Activated CD4-positive, alpha-beta T cell treated with anti-CD3 and anti-CD28 coated beads, Interleukin-2, Interleukin-6, amounts not matched to agents 100 ng/mL and 50 ng/mL, durations not matched to agents 16 hours and 8 hours (primary cell): ENCODE results near the gene MRC1.

ENCODE experiments used
- DNase-seq: peaks from one replicate; pipeline ENCODE4 v3.0.0-alpha.2; 2020

Gene MRC1

GRCh38 chr10:17848646-17849045, 39.5 kb downstream of the MRC1 start:
- no peak for DNase-seq

GRCh38 chr10:17850501-17850900, 41.4 kb downstream of the MRC1 start:
- no peak for DNase-seq

DNA sequence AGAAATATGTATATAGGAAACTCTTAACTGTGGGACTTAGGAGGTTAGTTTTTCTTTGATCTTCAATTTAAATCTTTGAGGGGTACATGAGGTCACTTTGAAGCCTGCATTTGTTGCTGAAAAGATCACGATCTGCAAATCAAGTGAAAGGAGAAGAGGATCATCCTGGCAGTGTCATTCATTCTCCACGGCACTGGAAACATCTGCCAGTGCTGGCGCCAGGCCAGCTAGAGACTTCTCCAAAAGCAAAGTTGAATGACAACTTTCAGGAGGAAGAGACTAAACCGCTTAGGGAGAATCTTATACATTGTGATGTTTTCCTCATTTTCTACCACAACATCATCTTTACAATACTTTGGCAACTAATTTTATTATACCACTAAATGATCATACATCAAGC, 42.5 kb downstream of the MRC1 start:
- DNase-seq = no peak

- DNase-seq = no peak
These were observed 45.0 kb downstream of the MRC1 start for GRCh38 chr10:17854044-17854652.

DNA sequence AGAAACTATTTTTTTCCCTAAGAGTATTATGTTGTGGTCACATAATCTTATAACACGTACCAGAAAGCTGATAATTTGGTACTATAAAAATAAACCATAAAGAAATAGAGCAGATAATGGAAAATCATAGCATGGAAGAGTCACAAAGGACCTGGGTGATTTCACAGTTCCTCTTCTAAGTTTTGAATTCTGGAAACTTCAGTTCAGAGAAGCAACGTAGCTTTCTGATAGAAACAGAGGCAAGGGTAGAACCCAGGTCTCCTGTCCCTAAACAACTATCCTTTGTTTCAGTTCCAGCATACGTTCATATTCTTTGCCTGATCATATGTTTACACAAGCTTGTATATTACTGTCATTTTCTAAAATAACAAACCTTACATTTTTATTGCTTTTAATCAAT, 47.9 kb downstream of the MRC1 start:
- no peak for DNase-seq

DNA sequence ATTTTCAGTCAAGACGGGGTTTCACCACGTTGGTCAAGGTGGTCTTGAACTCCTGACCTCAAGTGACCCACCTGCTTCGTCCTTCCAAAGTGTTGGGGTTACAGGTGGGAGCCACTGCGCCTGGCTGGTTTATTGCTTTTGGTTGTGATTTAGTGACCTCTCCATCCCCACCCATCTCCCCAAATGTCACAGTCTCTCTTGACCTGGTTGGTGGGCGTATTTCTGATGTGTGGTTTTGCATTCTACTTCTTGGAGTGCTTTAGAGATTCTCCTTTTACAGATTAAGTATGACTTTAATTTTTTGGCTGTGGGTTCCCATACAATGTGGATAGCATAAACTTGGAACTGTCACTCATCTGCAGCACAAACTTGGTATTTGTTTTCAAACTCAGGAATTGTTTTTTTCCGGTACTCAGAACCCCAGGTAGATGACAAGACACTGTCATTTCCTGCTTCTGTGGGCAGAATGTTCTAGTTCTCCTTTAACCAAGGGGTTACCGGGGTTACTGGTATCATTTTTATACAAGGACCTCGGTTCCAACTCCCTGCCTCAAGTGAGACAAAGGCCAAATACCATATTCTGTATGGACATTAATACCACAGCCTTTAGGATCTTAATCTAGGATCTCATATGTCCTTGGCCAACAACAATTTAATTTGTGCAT, 50.5 kb downstream of the MRC1 start:
- no peak for DNase-seq

DNA sequence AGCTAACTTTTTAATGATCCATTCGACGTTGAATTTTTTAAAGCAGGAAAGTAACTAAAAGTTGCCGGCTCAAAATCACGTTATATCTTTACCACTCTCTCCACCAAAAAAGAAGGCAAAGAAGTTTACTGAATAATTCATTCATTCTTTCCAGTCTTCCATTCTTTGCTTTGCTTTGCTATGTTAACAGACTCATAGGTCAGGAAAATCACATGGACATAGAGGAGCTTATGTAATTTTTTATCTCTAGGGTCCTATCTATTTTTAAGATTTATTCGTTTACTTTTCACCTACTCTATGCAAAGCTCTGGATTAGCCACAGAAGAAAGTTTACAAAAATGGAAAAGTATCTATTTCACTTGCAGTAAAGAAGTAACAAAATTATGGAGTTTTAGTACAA, 52.6 kb downstream of the MRC1 start:
- DNase-seq = no peak

- no peak for DNase-seq
These were observed 56.2 kb downstream of the MRC1 start for GRCh38 chr10:17865351-17865750.

DNA sequence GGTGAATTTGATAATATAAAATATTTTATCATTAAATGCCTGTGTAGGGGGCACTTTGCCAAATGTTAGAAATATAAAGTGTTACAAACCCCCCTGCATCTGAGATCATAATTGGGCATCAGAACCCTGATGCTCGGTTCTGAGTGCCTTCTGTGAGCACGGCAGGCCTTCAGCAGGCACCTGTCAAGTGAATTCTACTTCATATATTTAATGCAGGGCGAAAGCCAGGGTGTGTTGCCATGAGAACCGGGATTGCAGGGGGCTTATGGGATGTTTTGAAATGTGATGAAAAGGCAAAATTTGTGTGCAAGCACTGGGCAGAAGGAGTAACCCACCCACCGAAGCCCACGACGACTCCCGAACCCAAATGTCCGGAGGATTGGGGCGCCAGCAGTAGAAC, 57.2 kb downstream of the MRC1 start:
- DNase-seq = no peak

- DNase-seq = no peak
These were observed 57.9 kb downstream of the MRC1 start for GRCh38 chr10:17867056-17867455.

DNA sequence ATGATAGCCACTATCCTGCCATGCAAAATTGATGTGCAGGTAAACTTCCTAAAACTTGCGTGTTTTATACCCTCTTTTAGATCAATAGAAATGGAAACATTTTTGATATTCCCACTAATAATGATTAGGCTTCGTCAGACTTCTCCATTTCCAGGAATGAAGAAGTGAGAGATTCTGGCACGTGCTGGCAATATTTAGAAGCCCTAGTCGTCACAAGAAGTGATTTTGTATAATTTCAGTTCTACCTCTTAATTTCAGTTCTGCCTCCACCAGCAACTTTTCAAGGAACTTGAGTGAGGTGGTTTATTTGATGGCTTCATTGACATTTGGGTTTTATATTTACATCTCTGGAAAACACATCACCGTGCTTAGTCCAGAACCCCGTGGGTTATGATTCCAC, 61.9 kb downstream of the MRC1 start:
- no peak for DNase-seq

- DNase-seq = no peak
These were observed 63.3 kb downstream of the MRC1 start for GRCh38 chr10:17872191-17873091.

DNA sequence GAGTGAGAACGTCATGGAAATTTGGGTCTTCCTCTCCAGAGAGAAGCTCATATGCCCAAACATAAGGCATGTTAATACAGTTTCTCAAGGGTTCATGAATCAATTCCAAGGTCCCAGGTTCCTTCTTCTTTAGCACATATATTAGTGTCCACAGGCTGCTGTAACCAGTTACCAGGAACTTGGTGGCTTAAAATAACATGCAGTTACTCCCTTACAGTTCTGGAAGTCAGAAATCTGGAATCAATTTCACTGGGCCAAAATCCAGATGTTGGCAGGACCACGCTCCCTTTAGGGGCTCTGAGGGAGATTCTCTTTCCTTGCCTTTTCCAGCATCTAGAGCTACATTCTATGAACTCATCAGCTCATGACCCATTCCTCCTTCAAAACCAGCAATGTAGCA, 64.8 kb downstream of the MRC1 start:
- no peak for DNase-seq

- no peak for DNase-seq
These were observed 68.0 kb downstream of the MRC1 start for GRCh38 chr10:17877121-17877520.

DNA sequence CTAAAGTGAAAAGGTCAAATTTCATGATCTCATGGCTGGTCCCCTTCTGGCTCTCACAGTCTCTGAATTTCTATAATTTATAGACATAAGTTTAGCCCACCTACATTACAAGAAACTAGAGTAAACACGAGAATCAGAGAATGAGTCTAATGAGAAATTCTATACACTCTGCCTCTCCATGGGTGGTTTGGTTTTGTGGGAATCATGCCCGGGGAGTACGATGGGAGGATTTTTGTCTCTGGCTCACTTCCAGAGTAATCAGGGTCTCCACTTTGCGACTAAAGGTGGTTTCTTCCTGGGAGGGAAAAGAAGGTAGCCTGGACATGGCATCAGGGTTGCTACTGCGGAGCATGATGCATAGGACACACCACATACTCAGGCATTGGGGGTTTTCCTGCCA, 69.7 kb downstream of the MRC1 start:
- DNase-seq = no peak

GRCh38 chr10:17880601-17881000, 71.5 kb downstream of the MRC1 start:
- DNase-seq = no peak

- no peak for DNase-seq
These were observed 73.4 kb downstream of the MRC1 start for GRCh38 chr10:17882557-17882956.

- no peak for DNase-seq
These were observed 74.5 kb downstream of the MRC1 start for GRCh38 chr10:17883621-17884020.

- DNase-seq = no peak
These were observed 79.0 kb downstream of the MRC1 start for GRCh38 chr10:17888189-17888588.

DNA sequence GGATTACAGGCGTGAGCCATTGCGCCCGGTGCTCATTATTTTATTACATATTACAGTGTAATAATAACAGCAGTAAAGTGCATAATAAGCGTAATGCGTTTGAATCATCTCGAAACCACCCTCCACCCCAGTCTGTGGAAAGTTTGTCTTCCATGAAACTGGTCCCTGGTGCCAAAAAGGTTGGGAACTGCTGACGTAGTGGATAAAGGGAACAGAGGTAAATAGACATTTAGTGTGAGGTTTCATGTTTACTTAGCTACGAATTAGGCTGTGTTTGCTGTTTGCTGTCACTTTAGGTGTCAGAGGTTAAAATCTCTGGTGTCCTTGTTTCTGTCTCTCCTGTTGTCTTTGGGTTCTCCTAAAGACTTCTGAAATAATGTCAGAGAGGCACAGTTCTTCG, 82.3 kb downstream of the MRC1 start:
- no peak for DNase-seq

DNA sequence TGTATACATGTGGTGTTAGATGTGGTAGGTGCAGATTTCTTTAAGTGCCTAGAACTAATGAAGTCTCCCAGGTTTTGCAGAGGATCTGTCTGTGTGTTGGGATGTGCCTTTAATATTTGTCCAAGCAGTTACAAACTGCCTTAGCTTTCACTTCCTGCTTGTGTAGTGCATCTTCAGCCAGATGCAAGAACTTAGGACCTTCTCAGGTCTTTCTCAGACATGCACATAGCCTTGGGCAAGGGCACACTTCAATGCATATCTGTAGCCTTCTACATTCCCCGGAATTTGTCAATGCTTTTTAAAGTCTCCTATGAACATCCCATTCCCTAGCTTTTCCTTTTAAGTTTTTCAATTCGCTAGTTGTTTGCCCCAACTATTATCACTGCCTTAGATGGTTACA, 95.4 kb downstream of the MRC1 start:
- DNase-seq = no peak

DNA sequence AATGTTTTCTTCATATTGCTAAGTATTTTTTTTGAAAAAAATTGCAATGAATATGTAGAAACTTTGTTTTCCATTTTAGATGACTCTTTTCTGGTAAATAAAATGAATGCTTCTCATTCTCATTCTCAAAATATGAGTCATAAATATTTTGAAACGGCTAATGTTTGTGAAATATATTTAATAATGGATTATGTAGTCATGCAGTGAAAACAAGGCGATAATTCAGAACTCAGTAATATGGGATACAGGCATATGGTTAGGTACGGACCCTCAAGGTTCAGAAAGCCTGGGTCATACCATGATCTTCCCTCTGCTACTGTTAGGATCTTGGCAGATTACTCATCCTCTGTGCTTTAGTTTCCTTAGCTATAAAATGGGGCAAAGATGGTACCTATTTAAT, 96.3 kb downstream of the MRC1 start:
- no peak for DNase-seq

- no peak for DNase-seq
These were observed 96.9 kb downstream of the MRC1 start for GRCh38 chr10:17906002-17906401.

GRCh38 chr10:17907641-17908040, 98.5 kb downstream of the MRC1 start:
- DNase-seq = no peak
